Endothelial cell of umbilical vein (primary cell): Measurements from ENCODE around the gene PMIS2.

Experiments
- CTCF ChIP-seq, 2 donors: IDR thresholded peaks; 1 replicate in 1 of 2; 2 replicates in 1 of 2; pipeline ENCODE4 v1.5.1; 2011; ENCODE audit warnings: low read length in 2 of 2, mild to moderate bottlenecking in 2 of 2, moderate library complexity in 2 of 2, control low read depth in 1 of 2, inconsistent platforms in 1 of 2, low read depth in 1 of 2; ENCODE audit not compliant: insufficient read depth in 1 of 2; ENCODE audit errors: extremely low read depth in 1 of 2
- EZH2 ChIP-seq: IDR thresholded peaks from 2 replicates; pipeline ENCODE4 v1.6.1; 2012; ENCODE audit warnings: borderline replicate concordance, low read depth, mild to moderate bottlenecking, moderate library complexity, low read length, inconsistent platforms; ENCODE audit not compliant: severe bottlenecking
- FOS ChIP-seq: IDR thresholded peaks from 2 replicates; pipeline ENCODE4 v1.6.1; 2011; ENCODE audit warnings: mild to moderate bottlenecking, low read length, moderate library complexity, borderline replicate concordance; ENCODE audit not compliant: insufficient read depth
- GATA2 ChIP-seq: IDR thresholded peaks from 2 replicates; pipeline ENCODE4 v1.7.0; 2011; ENCODE audit warnings: low read depth, mild to moderate bottlenecking, moderate library complexity, mixed read lengths, low read length; ENCODE audit not compliant: insufficient read length, insufficient read depth
- JUN ChIP-seq: IDR thresholded peaks from 2 replicates; pipeline ENCODE4 v1.6.1; 2011; ENCODE audit warnings: borderline replicate concordance, low read depth; ENCODE audit not compliant: insufficient read length, insufficient read depth
- MAX ChIP-seq: IDR thresholded peaks from 2 replicates; pipeline ENCODE4 v1.6.1; 2011; ENCODE audit not compliant: insufficient read depth, insufficient read length
- MYC ChIP-seq: IDR thresholded peaks from one replicate; pipeline ENCODE4 v1.6.1; 2011; ENCODE audit warnings: mild to moderate bottlenecking, low read depth, low read length
- POLR2A ChIP-seq: IDR thresholded peaks from 2 replicates; pipeline ENCODE4 v1.6.1; 2012; ENCODE audit warnings: low read depth, mild to moderate bottlenecking, control low read depth, low read length
- POLR2AphosphoS5 ChIP-seq: IDR thresholded peaks from 2 replicates; pipeline ENCODE4 v1.6.1; 2012; ENCODE audit warnings: low read depth, mild to moderate bottlenecking, control low read depth, low read length, moderate library complexity; ENCODE audit not compliant: insufficient read depth

- TF ChIP-seq EZH2 (no peak), CTCF (IDR thresholded peaks at IDR 0.05; ENCODE audit: extremely low read depth in 1 of 2, insufficient read depth in 1 of 2, low read depth in 1 of 2, low read length in 2 of 2) (no peak), POLR2A (no peak), POLR2AphosphoS5 (no peak), MAX (no peak), GATA2 (no peak), MYC (no peak), JUN (no peak), FOS (no peak)
Observed at GRCh38 chr19:35540356-35540927, 45.5 kb upstream of the PMIS2 start.
